PFSK-1 (cell line): ENCODE measurements around the gene BMP7.

ENCODE experiments used
- FOXP2 ChIP-seq: optimal IDR thresholded peaks from 2 replicates; pipeline ENCODE3; 2011; ENCODE audit warnings: borderline replicate concordance, control low read depth, inconsistent platforms; ENCODE audit not compliant: insufficient read depth; ENCODE audit errors: extremely low read length, extremely low read depth
- POLR2AphosphoS5 ChIP-seq: IDR thresholded peaks from 2 replicates; pipeline ENCODE4 v1.6.1; 2012; ENCODE audit warnings: low read depth, mild to moderate bottlenecking, control low read depth, low read length, moderate library complexity
- REST ChIP-seq, 2 experiments: IDR thresholded peaks; 2 replicates each; pipeline versions ENCODE4 v1.6.1 to v1.8.0; 2011 to 2012; ENCODE audit warnings: low read depth in 2 of 2, low read length in 2 of 2, control low read depth in 1 of 2, inconsistent platforms in 1 of 2, mild to moderate bottlenecking in 1 of 2, moderate library complexity in 1 of 2; ENCODE audit not compliant: insufficient read depth in 1 of 2
- SIN3A ChIP-seq: IDR thresholded peaks from 2 replicates; pipeline ENCODE4 v1.6.1; 2012; ENCODE audit warnings: mild to moderate bottlenecking, low read length, moderate library complexity, borderline replicate concordance; ENCODE audit not compliant: insufficient read depth
- TAF1 ChIP-seq: IDR thresholded peaks from 2 replicates; pipeline ENCODE4 v1.6.1; 2012; ENCODE audit warnings: low read length, control low read depth, borderline replicate concordance; ENCODE audit not compliant: insufficient read depth

Gene BMP7

GRCh38 chr20:57219071-57219677 lies 47.3 kb downstream of the BMP7 start:
- TF ChIP-seq POLR2AphosphoS5 (no peak), SIN3A (no peak), REST (IDR thresholded peaks at IDR 0.05; ENCODE audit: insufficient read depth in 1 of 2, low read depth in 2 of 2, low read length in 2 of 2) (no peak), FOXP2 (no peak)

DNA sequence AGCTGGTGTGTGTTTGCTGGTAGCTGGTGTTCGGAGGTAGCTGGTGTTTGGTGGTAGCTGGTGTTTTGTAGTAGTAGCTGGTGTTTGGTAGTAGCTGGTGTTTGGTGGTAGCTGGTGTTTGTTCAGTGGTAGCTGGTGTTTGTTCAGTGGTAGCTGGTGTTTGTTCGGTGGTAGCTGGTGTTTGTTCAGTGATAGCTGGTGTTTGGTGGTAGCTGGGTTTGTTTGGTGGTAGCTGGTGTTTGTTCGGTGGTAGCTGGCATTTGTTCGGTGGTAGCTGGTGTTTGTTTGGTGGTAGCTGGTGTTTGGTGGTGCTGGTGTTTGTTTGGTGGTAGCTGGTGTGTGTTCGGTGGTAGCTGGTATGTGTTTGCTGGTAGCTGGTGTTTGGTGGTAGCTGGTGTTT lies 48.0 kb downstream of the BMP7 start:
- TF ChIP-seq TAF1 (no peak), SIN3A (no peak), REST (IDR thresholded peaks at IDR 0.05; ENCODE audit: insufficient read depth in 1 of 2, low read depth in 2 of 2, low read length in 2 of 2) (no peak), FOXP2 (no peak), POLR2AphosphoS5 (no peak)

GRCh38 chr20:57217802-57218201 lies 48.6 kb downstream of the BMP7 start:
- no peak for TF ChIP-seq SIN3A
- TF ChIP-seq REST (IDR thresholded peaks at IDR 0.05; ENCODE audit: insufficient read depth in 1 of 2, low read depth in 2 of 2, low read length in 2 of 2) = no peak
- no peak for TF ChIP-seq POLR2AphosphoS5
- no peak for TF ChIP-seq TAF1
- TF ChIP-seq FOXP2 = no peak

DNA sequence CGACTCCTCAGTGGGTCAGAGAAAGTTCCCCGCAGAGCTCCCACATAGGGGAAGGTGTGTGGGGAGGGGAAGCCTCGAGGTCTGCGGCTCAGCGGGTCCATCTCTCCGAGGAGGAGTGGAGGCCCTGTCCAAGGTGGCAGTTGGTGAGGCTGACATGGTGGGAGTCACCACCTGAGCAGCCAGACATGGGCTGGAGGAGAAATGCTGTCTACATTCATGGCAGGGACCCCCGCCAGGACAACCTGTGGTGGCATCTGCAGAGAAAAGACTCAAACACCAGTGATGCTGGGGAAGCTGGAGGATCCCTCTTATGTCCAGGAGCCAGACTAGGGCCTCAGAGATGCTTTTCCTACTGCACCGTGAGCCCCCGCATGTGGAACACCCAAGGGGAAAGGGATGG lies 49.8 kb downstream of the BMP7 start:
- TF ChIP-seq POLR2AphosphoS5 (no peak), REST (IDR thresholded peaks at IDR 0.05; ENCODE audit: insufficient read depth in 1 of 2, low read depth in 2 of 2, low read length in 2 of 2) (0 out of 4 replicates have a peak, but pooled peaks of 1 of the 2 experiments have one; percentile 15), SIN3A (no peak)

GRCh38 chr20:57215826-57216471 lies 50.5 kb downstream of the BMP7 start:
- TF ChIP-seq FOXP2 (no peak), POLR2AphosphoS5 (no peak), SIN3A (no peak), REST (IDR thresholded peaks at IDR 0.05; ENCODE audit: insufficient read depth in 1 of 2, low read depth in 2 of 2, low read length in 2 of 2) (no peak), TAF1 (no peak)
